Kidney epithelial cell (primary cell): ENCODE results near the gene KIF5C. TPM values are rescaled to one million over a fixed set of nuclear protein-coding genes. Genes with fewer than 3 reads are reported as not detected.
A peak's percentile ranks its signal among the peaks of the same experiment; 100 is the strongest.

ENCODE experiments used
- DNase-seq: peaks from one replicate; pipeline ENCODE4 v3.0.0-alpha.2; 2010; ENCODE audit warnings: low read depth
- H3K27me3 ChIP-seq: 2 replicates; pipeline ENCODE4 v1.6.0; 2011; ENCODE audit warnings: low read length; ENCODE audit not compliant: control insufficient read depth, insufficient read depth
- H3K36me3 ChIP-seq: 2 replicates; pipeline ENCODE4 v1.5.1; 2011; ENCODE audit warnings: low read length; ENCODE audit not compliant: control insufficient read depth, insufficient read depth
- H3K4me3 ChIP-seq: 2 replicates; pipeline ENCODE4 v1.5.1; 2011; ENCODE audit warnings: low read depth, mild to moderate bottlenecking, control low read depth, low read length
- CTCF ChIP-seq: IDR thresholded peaks from 2 replicates; pipeline ENCODE4 v1.5.1; 2011; ENCODE audit warnings: mild to moderate bottlenecking, moderate library complexity, low read length, control low read depth, inconsistent platforms; ENCODE audit not compliant: insufficient read depth, poor library complexity, severe bottlenecking
- total RNA-seq: library from RNA; depleted of rRNA; stranded (reverse); fragments of >200 nt; gene quantifications from 2 replicates; pipeline ENCODE4 v1.2.3, GENCODE V29; 2015

KIF5C gene
- total RNA-seq, 1 donor from 2014 or later: 8.7 TPM

- peaks cover 9% of the 10 kb centered on the region for H3K27me3 ChIP-seq
- no peak for TF ChIP-seq CTCF
- no peak for DNase-seq
- H3K4me3 ChIP-seq: peak overlapping the region; percentile 38
- H3K36me3 ChIP-seq: no peaks in the 10 kb centered on the region
These were observed 13.0 kb downstream of the KIF5C start for GRCh38 chr2:148888003-148888501.

GRCh38 chr2:148888986-148889385, 14.0 kb downstream of the KIF5C start:
- DNase-seq: no peak
- H3K4me3 ChIP-seq: no peak overlapping the region
- no peaks in the 10 kb centered on the region for H3K36me3 ChIP-seq
- peaks cover 9% of the 10 kb centered on the region for H3K27me3 ChIP-seq
- TF ChIP-seq CTCF: no peak

DNA sequence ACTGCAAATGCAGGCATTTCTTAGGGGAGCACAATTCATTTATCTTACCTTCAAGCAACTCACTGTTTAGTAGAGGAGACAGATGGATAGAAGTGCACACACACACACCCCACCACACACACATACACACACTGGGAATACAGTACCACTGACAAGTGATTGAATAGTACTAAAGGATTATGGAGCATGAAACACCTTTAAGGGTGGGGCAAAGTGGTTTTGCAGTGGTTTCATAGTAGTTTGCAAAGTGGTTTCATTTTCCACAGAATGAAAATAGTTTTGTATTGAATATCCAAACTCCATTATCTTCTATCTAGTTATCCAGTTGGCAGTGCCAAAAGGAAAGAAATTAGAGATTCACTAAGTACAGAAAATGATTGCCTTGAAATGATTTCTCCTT, 18.9 kb downstream of the KIF5C start:
- no peak for TF ChIP-seq CTCF
- H3K4me3 ChIP-seq: no peak overlapping the region
- no peaks in the 10 kb centered on the region for H3K36me3 ChIP-seq
- no peak for DNase-seq
- no peaks in the 10 kb centered on the region for H3K27me3 ChIP-seq

- H3K27me3 ChIP-seq: no peaks in the 10 kb centered on the region
- no peak for TF ChIP-seq CTCF
- H3K4me3 ChIP-seq: no peak overlapping the region
- DNase-seq: no peak
- no peaks in the 10 kb centered on the region for H3K36me3 ChIP-seq
These were observed 21.1 kb downstream of the KIF5C start for GRCh38 chr2:148896136-148896535.

DNA sequence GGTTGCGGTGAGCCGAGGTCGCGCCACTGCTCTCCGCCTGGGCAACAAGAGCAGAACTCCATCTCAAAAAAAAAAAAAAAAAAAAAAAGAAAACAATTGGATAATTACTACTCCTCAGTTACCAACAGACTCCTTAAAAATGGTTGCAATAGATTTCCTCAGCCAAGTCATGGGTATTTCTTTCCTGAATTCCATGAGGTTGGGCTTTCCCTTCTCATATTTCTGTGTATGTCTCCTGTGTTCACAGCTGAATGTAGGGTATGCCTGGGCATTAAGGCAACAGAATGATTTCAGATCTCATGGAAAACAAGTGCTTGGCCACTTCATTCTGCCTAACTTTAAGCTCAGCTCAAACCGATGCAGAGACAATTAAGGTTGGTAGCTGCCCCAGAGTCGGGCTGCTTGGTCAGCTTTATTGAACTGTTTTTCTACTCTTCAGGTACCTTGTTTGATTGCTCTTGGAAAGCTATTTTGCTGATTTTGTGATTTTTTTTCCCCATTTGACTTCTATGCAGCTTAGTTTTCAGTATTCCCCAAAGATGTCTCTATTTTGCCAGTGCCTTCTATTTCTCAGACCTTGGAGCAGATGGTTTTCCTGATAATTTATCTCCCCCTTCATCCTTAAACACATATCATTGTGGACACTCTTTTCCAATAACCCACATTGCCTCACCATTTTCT, 24.8 kb downstream of the KIF5C start:
- DNase-seq: no peak
- H3K4me3 ChIP-seq: no peak overlapping the region
- no peaks in the 10 kb centered on the region for H3K27me3 ChIP-seq
- TF ChIP-seq CTCF: no peak
- H3K36me3 ChIP-seq: no peaks in the 10 kb centered on the region

GRCh38 chr2:148900350-148900837, 25.4 kb downstream of the KIF5C start:
- Histone ChIP-seq H3K4me3 (no peak overlapping the region), H3K27me3 (no peaks in the 10 kb centered on the region), H3K36me3 (no peaks in the 10 kb centered on the region)
- no peak for DNase-seq
- no peak for TF ChIP-seq CTCF
